GM06990 (cell line): ENCODE measurements around the gene MORN4.
"Not testable (repeated sequence)": the region's sequence is repeated elsewhere in the genome, so short reads cannot be mapped to it uniquely, and the experiment has no call there.

Source experiments
- DNase-seq: peaks from one replicate; pipeline ENCODE4 v3.0.0-alpha.2; 2011; ENCODE audit not compliant: insufficient read length; ENCODE audit errors: extremely low read depth
- H3K27me3 ChIP-seq: replicated peaks from 2 replicates; pipeline ENCODE4 v1.6.0; 2011; ENCODE audit warnings: low read length; ENCODE audit not compliant: control insufficient read depth, insufficient read depth
- H3K36me3 ChIP-seq: 2 replicates; pipeline ENCODE4 v1.5.1; 2011; ENCODE audit warnings: low read length; ENCODE audit not compliant: control insufficient read depth, insufficient read depth
- H3K4me3 ChIP-seq: replicated peaks from 2 replicates; pipeline ENCODE4 v1.5.1; 2011; ENCODE audit warnings: low read depth, mild to moderate bottlenecking, control low read depth, low read length
- TF ChIP-seq, protein P1 (sequence below): IDR thresholded peaks from 2 replicates; pipeline ENCODE4 v1.5.1; 2011; ENCODE audit warnings: low read length, control low read depth, mild to moderate bottlenecking, inconsistent platforms; ENCODE audit not compliant: insufficient read depth, poor library complexity, severe bottlenecking

Gene MORN4

DNA sequence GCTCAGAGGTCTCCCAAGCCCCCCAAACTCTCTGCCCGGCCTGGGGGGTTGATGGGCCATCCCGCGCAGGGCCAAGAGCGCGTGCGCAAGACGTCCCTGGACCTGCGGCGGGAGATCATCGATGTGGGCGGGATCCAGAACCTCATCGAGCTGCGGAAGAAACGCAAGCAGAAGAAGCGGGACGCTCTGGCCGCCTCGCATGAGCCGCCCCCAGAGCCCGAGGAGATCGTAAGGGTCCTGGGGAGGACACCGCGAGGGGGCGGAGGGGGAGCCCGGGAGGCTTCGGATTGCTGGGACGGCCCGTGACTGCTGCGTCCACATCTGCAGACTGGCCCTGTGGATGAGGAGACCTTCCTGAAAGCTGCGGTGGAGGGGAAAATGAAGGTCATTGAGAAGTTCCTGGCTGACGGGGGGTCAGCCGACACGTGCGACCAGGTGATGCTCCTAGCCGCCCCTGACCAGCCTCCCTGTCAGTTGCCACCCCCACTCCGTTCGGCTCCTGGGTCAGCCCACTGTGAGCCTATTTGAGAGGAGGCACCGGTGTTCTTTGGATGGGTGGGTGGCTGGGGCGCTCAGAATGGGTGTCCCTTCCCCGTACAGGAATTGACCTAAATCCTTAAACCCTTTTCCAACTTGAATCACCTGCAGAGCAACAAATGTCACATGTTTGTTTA lies 55.0 kb downstream of the MORN4 start:
- no peak overlapping the region for H3K4me3 ChIP-seq
- no peaks in the 10 kb centered on the region for H3K36me3 ChIP-seq
- DNase-seq, result no peak
- TF ChIP-seq, protein P1, sequence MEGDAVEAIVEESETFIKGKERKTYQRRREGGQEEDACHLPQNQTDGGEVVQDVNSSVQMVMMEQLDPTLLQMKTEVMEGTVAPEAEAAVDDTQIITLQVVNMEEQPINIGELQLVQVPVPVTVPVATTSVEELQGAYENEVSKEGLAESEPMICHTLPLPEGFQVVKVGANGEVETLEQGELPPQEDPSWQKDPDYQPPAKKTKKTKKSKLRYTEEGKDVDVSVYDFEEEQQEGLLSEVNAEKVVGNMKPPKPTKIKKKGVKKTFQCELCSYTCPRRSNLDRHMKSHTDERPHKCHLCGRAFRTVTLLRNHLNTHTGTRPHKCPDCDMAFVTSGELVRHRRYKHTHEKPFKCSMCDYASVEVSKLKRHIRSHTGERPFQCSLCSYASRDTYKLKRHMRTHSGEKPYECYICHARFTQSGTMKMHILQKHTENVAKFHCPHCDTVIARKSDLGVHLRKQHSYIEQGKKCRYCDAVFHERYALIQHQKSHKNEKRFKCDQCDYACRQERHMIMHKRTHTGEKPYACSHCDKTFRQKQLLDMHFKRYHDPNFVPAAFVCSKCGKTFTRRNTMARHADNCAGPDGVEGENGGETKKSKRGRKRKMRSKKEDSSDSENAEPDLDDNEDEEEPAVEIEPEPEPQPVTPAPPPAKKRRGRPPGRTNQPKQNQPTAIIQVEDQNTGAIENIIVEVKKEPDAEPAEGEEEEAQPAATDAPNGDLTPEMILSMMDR, result no peak
- no peaks in the 10 kb centered on the region; the same call in 1 of the 2 replicates for H3K27me3 ChIP-seq

DNA sequence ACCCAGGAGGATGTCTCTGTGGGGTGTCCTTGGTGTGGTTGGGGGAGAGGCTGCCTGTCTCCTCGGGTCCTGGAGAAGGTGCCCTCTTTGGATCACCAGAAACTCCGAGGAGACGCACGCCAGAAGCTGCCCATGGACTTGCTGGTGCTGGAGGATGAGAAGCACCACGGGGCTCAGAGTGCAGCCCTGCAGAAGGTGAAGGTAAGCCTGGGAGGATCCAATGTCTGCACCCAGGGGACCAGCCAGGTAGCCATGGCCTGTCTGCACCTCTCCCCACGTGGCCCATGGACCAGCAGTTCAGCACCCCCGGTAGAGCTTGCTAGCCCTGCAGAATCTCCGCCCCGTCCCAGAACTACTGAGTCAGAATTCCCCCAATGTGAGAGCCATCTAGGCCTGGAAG lies 55.6 kb downstream of the MORN4 start:
- no peak for DNase-seq
- no peak overlapping the region for H3K4me3 ChIP-seq
- TF ChIP-seq, protein P1, result no peak

DNA sequence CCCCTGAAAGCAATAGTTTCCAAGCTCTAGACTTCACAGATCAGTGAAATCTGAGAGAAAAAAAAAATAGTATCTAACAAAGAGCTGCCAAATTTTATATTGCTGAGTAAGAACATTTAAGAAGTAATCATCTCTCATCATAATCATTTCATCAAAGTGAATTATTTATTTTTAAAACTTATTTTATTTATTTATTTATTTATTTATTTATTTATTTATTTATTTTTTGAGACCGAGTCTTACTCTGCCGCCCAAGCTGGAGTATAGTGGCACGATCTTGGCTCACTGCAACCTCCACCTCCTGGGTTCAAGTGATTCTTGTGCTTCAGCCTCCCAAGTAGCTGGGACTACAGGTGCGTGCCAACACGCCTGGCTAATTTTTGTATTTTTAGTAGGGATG lies 56.8 kb downstream of the MORN4 start:
- not testable (repeated sequence) for H3K36me3 ChIP-seq, H3K27me3 ChIP-seq, H3K4me3 ChIP-seq, DNase-seq

More for the DNA sequence above, 55.6 kb downstream of the MORN4 start:
- H3K27me3 ChIP-seq, result no peaks in the 10 kb centered on the region; the same call in 1 of the 2 replicates
- H3K36me3 ChIP-seq, result no peaks in the 10 kb centered on the region

DNA sequence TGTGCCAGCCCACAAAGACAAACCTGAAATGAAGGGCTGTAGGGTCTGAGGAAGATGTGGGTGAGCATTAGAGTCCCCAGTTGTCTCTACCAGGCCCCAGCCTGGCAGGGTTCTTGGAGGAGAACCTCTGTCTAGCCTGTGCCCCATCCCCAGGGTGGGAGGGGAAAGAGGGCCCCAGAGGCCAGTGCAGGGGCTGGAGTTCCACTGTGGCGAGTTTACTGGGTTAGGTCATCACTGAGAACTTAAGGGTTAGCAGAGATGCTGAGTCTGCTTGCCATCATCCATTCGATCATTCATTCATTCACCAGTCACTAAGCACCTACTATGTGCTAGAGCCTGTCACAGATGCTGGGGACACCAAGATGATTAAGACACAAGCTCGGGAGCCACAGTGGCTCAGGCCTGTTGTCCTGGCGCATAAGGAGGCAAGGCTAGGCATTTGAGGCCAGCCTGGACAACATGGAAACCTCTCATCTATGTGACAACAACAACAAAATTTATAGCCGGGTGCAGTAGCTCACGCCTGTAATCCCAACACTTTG lies 58.1 kb downstream of the MORN4 start:
- no peak for DNase-seq
- TF ChIP-seq, protein P1, result no peak
- Histone ChIP-seq H3K27me3 (no peaks in the 10 kb centered on the region; the same call in 1 of the 2 replicates), H3K4me3 (no peak overlapping the region), H3K36me3 (no peaks in the 10 kb centered on the region)

DNA sequence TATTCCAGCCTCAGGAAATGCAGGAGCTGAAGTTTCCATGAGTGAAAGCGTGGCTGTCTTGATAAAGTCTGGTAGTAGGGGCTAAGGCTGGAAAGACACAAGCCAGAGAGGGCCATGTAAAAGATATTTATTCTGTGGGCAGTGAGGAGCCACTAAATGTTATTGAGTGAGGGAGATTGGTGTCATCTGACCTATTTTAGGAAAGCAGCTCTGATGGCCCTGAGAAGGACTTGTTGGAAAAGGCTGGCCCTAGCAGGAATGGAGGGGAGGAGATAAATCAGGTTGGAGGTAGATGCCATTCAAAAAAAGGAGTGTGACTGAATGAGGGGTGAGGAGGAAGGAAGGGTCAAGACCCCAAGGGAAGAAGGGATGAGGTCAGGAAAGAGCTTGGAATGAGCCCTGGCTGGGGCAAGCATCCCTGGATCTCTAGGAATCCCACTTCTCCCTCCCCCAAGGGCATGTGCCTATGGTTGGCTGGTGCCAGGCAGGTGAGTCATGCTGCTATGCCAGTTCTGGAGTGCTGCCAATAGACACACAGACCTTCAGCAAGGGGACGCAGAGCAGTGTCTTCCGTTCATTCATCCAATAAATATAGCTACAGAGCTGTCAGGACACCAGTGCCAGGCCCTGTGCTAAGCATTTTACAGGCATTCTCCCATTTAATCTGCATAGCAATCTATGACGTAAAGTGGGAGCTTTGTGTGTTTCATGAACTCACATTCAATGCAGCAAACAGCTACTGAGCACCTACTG lies 58.8 kb downstream of the MORN4 start:
- no peaks in the 10 kb centered on the region for H3K36me3 ChIP-seq
- DNase-seq, result no peak
- TF ChIP-seq, protein P1, result no peak

DNA sequence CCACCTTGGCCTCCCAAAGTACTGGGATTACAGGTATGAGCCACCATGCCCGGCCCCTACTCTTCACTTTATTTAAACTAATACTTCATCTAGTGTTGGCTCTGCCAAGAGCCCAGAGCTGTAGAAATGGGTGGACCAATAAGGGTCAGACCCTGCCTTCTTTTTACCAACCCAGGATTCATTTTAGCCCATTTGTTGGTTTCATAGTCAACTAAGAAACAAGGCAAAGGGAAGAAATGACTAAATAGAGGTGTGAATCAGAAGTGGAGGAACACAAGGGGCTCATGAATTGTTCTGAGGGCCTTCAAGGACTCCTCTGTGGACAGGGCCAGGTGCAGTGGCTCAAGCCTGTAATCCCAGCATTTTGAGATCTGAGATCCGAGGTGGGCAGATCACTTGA lies 59.6 kb downstream of the MORN4 start:
- no peaks in the 10 kb centered on the region for H3K36me3 ChIP-seq
- TF ChIP-seq, protein P1, result no peak
- no peaks in the 10 kb centered on the region; the same call in 1 of the 2 replicates for H3K27me3 ChIP-seq
- no peak overlapping the region for H3K4me3 ChIP-seq
- DNase-seq, result no peak

More for the DNA sequence above, 58.8 kb downstream of the MORN4 start:
- no peaks in the 10 kb centered on the region; the same call in 1 of the 2 replicates for H3K27me3 ChIP-seq
- H3K4me3 ChIP-seq, result no peak overlapping the region
